Neural cell (in vitro differentiated cells): ENCODE data around the gene ANKRD6. TPM values are rescaled to one million over a fixed set of nuclear protein-coding genes. Genes with fewer than 3 reads are reported as not detected.

ENCODE experiments used
- H2AFZ ChIP-seq: fragments of 200-600, 300-800 bp; sonication (generic), shearing (Covaris generic); 2 replicates; pipeline ENCODE4 v1.6.0; 2014; ENCODE audit warnings: low read depth, mild to moderate bottlenecking, antibody characterized with exemption, low read length, moderate library complexity
- H3F3A ChIP-seq: fragments of 200-600 bp; shearing (Covaris generic); 2 replicates; pipeline ENCODE4 v1.6.1; 2016; ENCODE audit warnings: mild to moderate bottlenecking, moderate library complexity, mixed read lengths, antibody characterized with exemption, low read length; ENCODE audit not compliant: insufficient read depth, poor library complexity, severe bottlenecking
- H3K27ac ChIP-seq: fragments of 200-600, 300-800 bp; sonication (generic), shearing (Covaris generic); 2 replicates; pipeline ENCODE4 v1.5.1; 2014; ENCODE audit warnings: mild to moderate bottlenecking, low read length, moderate library complexity
- H3K27me3 ChIP-seq: fragments of 300-800, 200-600 bp; sonication (generic), shearing (Covaris generic); 2 replicates; pipeline ENCODE4 v1.6.0; 2014; ENCODE audit warnings: mild to moderate bottlenecking, low read depth, low read length, moderate library complexity; ENCODE audit not compliant: insufficient read depth
- H3K36me3 ChIP-seq: fragments of 300-800, 200-600 bp; sonication (generic), shearing (Covaris generic); 2 replicates; pipeline ENCODE4 v1.5.1; 2014; ENCODE audit warnings: mild to moderate bottlenecking, antibody characterized with exemption, low read length, moderate library complexity; ENCODE audit not compliant: insufficient read depth
- H3K4me2 ChIP-seq: fragments of 300-800, 200-600 bp; sonication (generic), shearing (Covaris generic); 2 replicates; pipeline ENCODE4 v1.6.0; 2014; ENCODE audit warnings: mild to moderate bottlenecking, low read length
- H3K4me3 ChIP-seq: fragments of 300-800, 200-600 bp; sonication (generic), shearing (Covaris generic); 2 replicates; pipeline ENCODE4 v1.5.1; 2014; ENCODE audit warnings: mild to moderate bottlenecking, low read length, moderate library complexity
- H3K79me2 ChIP-seq: fragments of 200-600 bp; shearing (Covaris generic); replicated peaks from 2 replicates; pipeline ENCODE4 v1.6.0; 2014; ENCODE audit warnings: mild to moderate bottlenecking, low read length, moderate library complexity; ENCODE audit not compliant: insufficient read depth
- H3K9ac ChIP-seq: fragments of 300-800, 200-600 bp; sonication (generic), shearing (Covaris generic); 2 replicates; pipeline ENCODE4 v1.6.1; 2016; ENCODE audit warnings: mild to moderate bottlenecking, low read length, mixed read lengths
- H3K9me2 ChIP-seq: fragments of 200-600 bp; shearing (Covaris generic); 2 replicates; pipeline ENCODE4 v1.6.1; 2016; ENCODE audit warnings: mild to moderate bottlenecking, low read length, mixed read lengths; ENCODE audit not compliant: insufficient read depth
- H3K9me3 ChIP-seq: fragments of 200-600, 300-800 bp; sonication (generic), shearing (Covaris generic); 2 replicates; pipeline ENCODE4 v1.6.1; 2016; ENCODE audit warnings: mild to moderate bottlenecking, mixed run types, low read length, moderate library complexity, mixed read lengths
- H4K20me1 ChIP-seq: fragments of 200-600 bp; shearing (Covaris generic); 2 replicates; pipeline ENCODE4 v1.6.1; 2016; ENCODE audit warnings: mild to moderate bottlenecking, mixed run types; ENCODE audit not compliant: insufficient read depth
- CTCF ChIP-seq: fragments of 450-650 bp; IDR thresholded peaks from 2 replicates; pipeline ENCODE4 v1.5.1; 2014; ENCODE audit warnings: antibody characterized with exemption, mild to moderate bottlenecking, moderate library complexity; ENCODE audit not compliant: poor library complexity, severe bottlenecking
- EP300 ChIP-seq: fragments of 450-650 bp; conservative IDR thresholded peaks from 2 replicates; pipeline ENCODE4 v1.6.1; 2014; ENCODE audit warnings: antibody characterized with exemption, mild to moderate bottlenecking, moderate library complexity; ENCODE audit not compliant: poor library complexity, severe bottlenecking
- EZH2 ChIP-seq: fragments of 200-600, 300-800 bp; shearing (Covaris generic), sonication (generic); IDR thresholded peaks from 2 replicates; pipeline ENCODE4 v1.6.1; 2014; ENCODE audit warnings: antibody characterized with exemption, low read length, borderline replicate concordance, mild to moderate bottlenecking; ENCODE audit not compliant: insufficient read depth, poor library complexity, severe bottlenecking
- MXI1 ChIP-seq: fragments of 450-650 bp; conservative IDR thresholded peaks from 2 replicates; pipeline ENCODE4 v1.6.1; 2014; ENCODE audit warnings: antibody characterized with exemption, mild to moderate bottlenecking; ENCODE audit not compliant: poor library complexity, severe bottlenecking
- POLR2AphosphoS5 ChIP-seq: IDR thresholded peaks from 2 replicates; pipeline ENCODE4 v1.6.1; 2012
- RAD21 ChIP-seq: fragments of 450-650 bp; conservative IDR thresholded peaks from 2 replicates; pipeline ENCODE4 v1.6.1; 2014; ENCODE audit warnings: antibody characterized with exemption, mild to moderate bottlenecking, moderate library complexity
- REST ChIP-seq: IDR thresholded peaks from 2 replicates; pipeline ENCODE4 v1.6.1; 2012; ENCODE audit warnings: borderline replicate concordance
- SMC3 ChIP-seq: fragments of 450-650 bp; conservative IDR thresholded peaks from 2 replicates; pipeline ENCODE4 v1.6.1; 2014; ENCODE audit warnings: antibody characterized with exemption, mild to moderate bottlenecking, moderate library complexity; ENCODE audit not compliant: poor library complexity
- TAF1 ChIP-seq: IDR thresholded peaks from 2 replicates; pipeline ENCODE4 v1.6.1; 2012; ENCODE audit warnings: low read depth
- polyA plus RNA-seq: library from polyadenylated mRNA; depleted of rRNA; stranded (reverse); fragments of >200 nt; gene quantifications from 2 replicates; pipeline ENCODE4 v1.2.3, GENCODE V29; 2014

ANKRD6 gene
- polyA plus RNA-seq, 1 donor from 2014 or later = 43.5 TPM

- Histone ChIP-seq H3K27me3 (no peaks in the 10 kb centered on the region), H3K27ac (no peak overlapping the region), H3K9me3 (no peaks in the 10 kb centered on the region), H2AFZ (no peak overlapping the region), H3K4me3 (no peak overlapping the region), H3K36me3 (no peaks in the 10 kb centered on the region), H3K79me2 (peaks cover 8% of the 10 kb centered on the region), H4K20me1 (no peaks in the 10 kb centered on the region), H3K9ac (no peak overlapping the region), H3K4me2 (no peak overlapping the region), H3K9me2 (no peaks in the 10 kb centered on the region), H3F3A (no peaks in the 10 kb centered on the region)
- TF ChIP-seq CTCF (no peak), REST (no peak), MXI1 (no peak), EP300 (no peak), EZH2 (no peak), POLR2AphosphoS5 (no peak), SMC3 (no peak), TAF1 (no peak), RAD21 (no peak)
Measured at GRCh38 chr6:89414215-89414614, 18.7 kb upstream of the ANKRD6 start.

GRCh38 chr6:89415185-89415584 is 17.8 kb upstream of the ANKRD6 start:
- Histone ChIP-seq H3K9me3 (no peaks in the 10 kb centered on the region), H3K36me3 (no peaks in the 10 kb centered on the region), H3F3A (no peaks in the 10 kb centered on the region), H3K4me3 (no peak overlapping the region), H3K27ac (no peak overlapping the region), H3K9me2 (no peaks in the 10 kb centered on the region), H3K79me2 (no peaks in the 10 kb centered on the region), H2AFZ (no peak overlapping the region), H4K20me1 (no peaks in the 10 kb centered on the region), H3K27me3 (no peaks in the 10 kb centered on the region), H3K4me2 (no peak overlapping the region), H3K9ac (no peak overlapping the region)
- no peak for TF ChIP-seq RAD21
- no peak for TF ChIP-seq REST
